MM.1S (cell line): ENCODE data around the gene DLD.

Experiments
- DNase-seq: peaks from one replicate; pipeline ENCODE4 v3.0.0-alpha.2; 2015
- H2AFZ ChIP-seq: fragments of 300-600 bp; sonication (generic); 2 replicates; pipeline ENCODE4 v1.6.0; 2016; ENCODE audit warnings: antibody characterized with exemption, low read length
- H3F3A ChIP-seq: fragments of 300-600 bp; sonication (generic); 2 replicates; pipeline ENCODE4 v1.6.1; 2016; ENCODE audit warnings: mild to moderate bottlenecking, antibody characterized with exemption, low read length, moderate library complexity, mixed read lengths; ENCODE audit not compliant: insufficient read depth
- H3K27ac ChIP-seq: fragments of 300-600 bp; sonication (generic); 2 replicates; pipeline ENCODE4 v1.5.1; 2016; ENCODE audit warnings: mild to moderate bottlenecking, low read length
- H3K27me3 ChIP-seq: fragments of 300-600 bp; sonication (generic); replicated peaks from 2 replicates; pipeline ENCODE4 v1.6.0; 2016; ENCODE audit warnings: low read length; ENCODE audit not compliant: insufficient read depth
- H3K36me3 ChIP-seq: fragments of 300-600 bp; sonication (generic); replicated peaks from 2 replicates; pipeline ENCODE4 v1.6.1; 2016; ENCODE audit warnings: mild to moderate bottlenecking, low read length, mixed read lengths; ENCODE audit not compliant: insufficient read depth
- H3K4me1 ChIP-seq: fragments of 300-600 bp; sonication (generic); 2 replicates; pipeline ENCODE4 v1.6.1; 2016; ENCODE audit warnings: low read length, mixed read lengths
- H3K4me2 ChIP-seq: fragments of 300-600 bp; sonication (generic); 2 replicates; pipeline ENCODE4 v1.6.0; 2016; ENCODE audit warnings: low read depth, low read length
- H3K4me3 ChIP-seq: fragments of 300-600 bp; sonication (generic); 2 replicates; pipeline ENCODE4 v1.5.1; 2016; ENCODE audit warnings: low read length, mixed read lengths
- H3K79me2 ChIP-seq: fragments of 300-600 bp; sonication (generic); 2 replicates; pipeline ENCODE4 v1.6.1; 2016; ENCODE audit warnings: mixed run types, low read length, mixed read lengths
- H3K9ac ChIP-seq: fragments of 300-600 bp; sonication (generic); 2 replicates; pipeline ENCODE4 v1.6.1; 2016; ENCODE audit warnings: low read length, mixed read lengths
- H3K9me2 ChIP-seq: fragments of 300-600 bp; sonication (generic); replicated peaks from 2 replicates; pipeline ENCODE4 v1.6.1; 2016; ENCODE audit warnings: mild to moderate bottlenecking, low read length, mixed read lengths; ENCODE audit not compliant: insufficient read depth
- H3K9me3 ChIP-seq: fragments of 300-600 bp; sonication (generic); replicated peaks from 2 replicates; pipeline ENCODE4 v1.6.1; 2016; ENCODE audit warnings: mild to moderate bottlenecking, low read length, mixed read lengths; ENCODE audit not compliant: insufficient read depth
- H4K20me1 ChIP-seq: fragments of 300-600 bp; sonication (generic); 2 replicates; pipeline ENCODE4 v1.6.1; 2016; ENCODE audit warnings: mild to moderate bottlenecking, low read length, moderate library complexity, mixed read lengths; ENCODE audit not compliant: insufficient read depth
- CTCF ChIP-seq: fragments of 300-600 bp; sonication (generic); IDR thresholded peaks from 2 replicates; pipeline ENCODE4 v1.5.1; 2016; ENCODE audit warnings: antibody characterized with exemption, low read length, mixed read lengths
- EZH2 ChIP-seq: fragments of 300-600 bp; sonication (generic); optimal IDR thresholded peaks from 2 replicates; pipeline ENCODE3; 2017; ENCODE audit warnings: low read depth, mild to moderate bottlenecking, antibody characterized with exemption, low read length, mixed read lengths
- EZH2phosphoT487 ChIP-seq: fragments of 300-600 bp; sonication (generic); IDR thresholded peaks from 2 replicates; pipeline ENCODE4 v1.6.1; 2018; ENCODE audit warnings: antibody characterized with exemption, low read length

The DLD gene

DNA sequence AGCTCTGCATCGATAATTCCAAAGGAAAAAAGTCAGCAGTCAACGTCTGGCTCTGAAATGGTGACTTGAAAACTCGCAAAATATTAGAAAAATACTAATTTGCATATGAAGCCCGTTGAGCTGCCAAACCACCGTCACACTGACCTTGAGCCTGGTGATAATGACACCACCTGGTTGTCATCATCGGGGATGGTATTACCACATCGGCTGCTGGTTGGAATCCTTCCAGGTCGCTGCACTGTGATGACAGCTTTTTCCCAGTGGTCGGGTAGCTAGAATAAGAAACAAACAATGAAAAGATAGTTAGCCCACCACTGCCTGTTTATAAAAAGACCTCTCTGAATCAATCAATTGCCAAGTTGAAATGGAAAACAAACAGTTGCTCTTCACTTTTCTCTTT is 70.4 kb downstream of the DLD start:
- H3K4me2 ChIP-seq: no peak overlapping the region
- no peaks in the 10 kb centered on the region for H3K79me2 ChIP-seq
- H3K27ac ChIP-seq: no peak overlapping the region
- DNase-seq: no peak
- TF ChIP-seq EZH2phosphoT487 (no peak), EZH2 (no peak), CTCF (no peak)
- no peaks in the 10 kb centered on the region for H3K9me2 ChIP-seq
- no peak overlapping the region for H2AFZ ChIP-seq
- H3F3A ChIP-seq: no peaks in the 10 kb centered on the region
- H3K27me3 ChIP-seq: no peaks in the 10 kb centered on the region
- H3K9ac ChIP-seq: no peak overlapping the region
- H3K4me1 ChIP-seq: no peaks in the 10 kb centered on the region
- no peaks in the 10 kb centered on the region for H3K36me3 ChIP-seq
- H3K9me3 ChIP-seq: no peaks in the 10 kb centered on the region
- H3K4me3 ChIP-seq: no peak overlapping the region
- no peaks in the 10 kb centered on the region for H4K20me1 ChIP-seq

DNA sequence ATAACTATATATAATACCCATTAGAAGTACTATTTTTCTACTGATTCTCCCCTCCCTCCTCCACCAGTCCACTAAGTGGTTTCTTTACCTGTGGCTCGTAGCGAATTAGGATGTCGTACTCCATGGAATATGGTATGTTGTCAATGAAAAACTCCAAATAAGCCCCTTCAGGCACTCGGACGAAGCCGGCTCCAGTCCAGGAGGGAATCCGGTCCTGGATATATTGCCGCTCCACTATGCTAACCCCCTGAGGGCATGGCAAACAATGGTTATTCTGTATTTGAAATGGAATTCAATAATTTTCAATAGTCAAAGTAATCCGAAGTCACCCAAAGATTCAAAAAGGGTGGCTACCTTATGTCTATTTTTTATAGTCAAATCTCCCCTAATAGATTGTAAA is 71.8 kb downstream of the DLD start:
- Histone ChIP-seq H3K27me3 (no peaks in the 10 kb centered on the region), H2AFZ (no peak overlapping the region), H3K36me3 (no peaks in the 10 kb centered on the region)

GRCh38 chr7:107964510-107964909 is 73.5 kb downstream of the DLD start:
- no peak for TF ChIP-seq EZH2phosphoT487
- H3F3A ChIP-seq: no peaks in the 10 kb centered on the region
- DNase-seq: no peak
- H3K4me2 ChIP-seq: no peak overlapping the region
- no peaks in the 10 kb centered on the region for H3K79me2 ChIP-seq
- no peak overlapping the region for H3K9ac ChIP-seq
- no peaks in the 10 kb centered on the region for H3K36me3 ChIP-seq
- H4K20me1 ChIP-seq: no peaks in the 10 kb centered on the region
- no peaks in the 10 kb centered on the region for H3K27me3 ChIP-seq
- H3K4me3 ChIP-seq: no peak overlapping the region
- no peak overlapping the region for H3K27ac ChIP-seq
- no peaks in the 10 kb centered on the region for H3K9me3 ChIP-seq
- no peaks in the 10 kb centered on the region for H3K4me1 ChIP-seq
- no peak overlapping the region for H2AFZ ChIP-seq
- H3K9me2 ChIP-seq: no peaks in the 10 kb centered on the region

More for the DNA sequence above, 71.8 kb downstream of the DLD start:
- H3K9me2 ChIP-seq: no peaks in the 10 kb centered on the region
- no peak overlapping the region for H3K4me3 ChIP-seq
- H3F3A ChIP-seq: no peaks in the 10 kb centered on the region
- H3K4me2 ChIP-seq: no peak overlapping the region
- H4K20me1 ChIP-seq: no peaks in the 10 kb centered on the region
- no peaks in the 10 kb centered on the region for H3K4me1 ChIP-seq
- H3K9me3 ChIP-seq: no peaks in the 10 kb centered on the region
- H3K27ac ChIP-seq: no peak overlapping the region
- no peak for DNase-seq
- no peaks in the 10 kb centered on the region for H3K79me2 ChIP-seq
- no peak overlapping the region for H3K9ac ChIP-seq
- no peak for TF ChIP-seq CTCF
- TF ChIP-seq EZH2: no peak
- no peak for TF ChIP-seq EZH2phosphoT487

DNA sequence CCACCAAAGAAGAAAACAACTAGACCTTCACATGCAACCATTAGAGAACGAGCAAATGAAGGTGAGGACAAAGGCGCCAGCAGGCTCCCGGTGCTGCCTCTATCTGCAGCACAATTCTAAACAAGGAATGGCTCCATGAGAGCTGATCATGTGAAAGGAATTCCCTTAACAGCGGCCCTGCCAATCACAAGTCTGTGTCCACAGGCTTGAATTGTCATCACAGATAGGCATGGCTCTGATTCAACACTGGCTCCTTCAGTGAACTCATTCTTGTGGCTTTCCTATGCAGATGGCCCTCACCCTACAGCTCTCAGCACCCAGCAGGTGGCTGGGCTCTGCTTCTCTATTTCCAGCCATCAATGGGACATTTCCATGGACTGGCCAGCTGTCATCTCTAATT is 75.7 kb downstream of the DLD start:
- Histone ChIP-seq H3K27me3 (no peaks in the 10 kb centered on the region), H3F3A (no peaks in the 10 kb centered on the region), H2AFZ (no peak overlapping the region), H4K20me1 (no peaks in the 10 kb centered on the region), H3K4me3 (no peak overlapping the region), H3K79me2 (no peaks in the 10 kb centered on the region), H3K36me3 (no peaks in the 10 kb centered on the region), H3K9me3 (no peaks in the 10 kb centered on the region), H3K9ac (no peak overlapping the region), H3K27ac (no peak overlapping the region), H3K9me2 (no peaks in the 10 kb centered on the region), H3K4me2 (no peak overlapping the region), H3K4me1 (no peaks in the 10 kb centered on the region)
- TF ChIP-seq EZH2phosphoT487: no peak
- TF ChIP-seq CTCF: no peak
- no peak for TF ChIP-seq EZH2
- no peak for DNase-seq
